Coronary artery (tissue), 2 donors: ENCODE measurements around the gene IGF2R.
A peak's percentile ranks its signal among the peaks of the same experiment; 100 is the strongest.

Source experiments
- DNase-seq: peaks from one replicate; pipeline ENCODE4 v3.0.0-alpha.2; 2017; ENCODE audit warnings: low spot score
- H3K27ac ChIP-seq, 2 donors: fragments of 200-600 bp; sonication (generic); one replicate each; pipeline ENCODE4 v1.5.1; 2016 to 2019
- H3K4me3 ChIP-seq: fragments of 200-600 bp; sonication (generic); 2 replicates; pipeline ENCODE4 v1.5.1; 2016; ENCODE audit warnings: mild to moderate bottlenecking, moderate library complexity
- TF ChIP-seq, protein P1 (sequence below): fragments of 200-600 bp; sonication (generic); IDR thresholded peaks from one replicate; pipeline ENCODE4 v1.5.1; 2019; ENCODE audit warnings: antibody characterized with exemption

IGF2R gene

DNA sequence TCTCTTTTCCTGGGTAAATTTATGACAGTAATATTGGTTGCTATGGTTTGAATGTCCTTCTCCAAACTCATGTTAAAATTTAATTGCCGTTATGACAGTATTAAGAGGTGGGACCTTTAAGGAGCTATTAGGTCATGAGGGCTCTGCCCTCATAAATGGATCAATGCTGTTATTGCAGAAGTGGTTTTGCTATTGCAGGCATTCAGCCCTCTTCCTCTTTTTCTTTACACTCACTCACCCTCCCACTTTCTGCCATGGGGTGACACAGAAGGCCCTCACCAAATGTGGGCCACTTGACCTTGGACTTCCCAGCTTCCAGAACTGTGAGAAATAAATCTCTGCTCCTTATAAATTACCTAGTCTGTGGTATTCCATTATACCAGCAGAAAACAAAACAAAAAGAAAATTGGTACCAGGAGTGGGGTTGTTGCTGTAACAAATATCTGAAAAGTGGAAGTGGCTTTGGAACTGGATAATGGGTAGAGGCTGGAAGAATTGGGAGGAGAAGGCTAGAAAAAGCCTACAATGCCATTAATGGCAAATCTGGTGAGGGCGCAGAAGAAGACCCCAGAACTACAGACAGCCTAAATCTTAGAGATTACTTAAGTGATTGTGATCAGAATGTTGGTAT is 24.8 kb upstream of the IGF2R start:
- Histone ChIP-seq H3K27ac (peak overlapping the region in 1 of 2 donors; percentile 57), H3K4me3 (no peak overlapping the region)

DNA sequence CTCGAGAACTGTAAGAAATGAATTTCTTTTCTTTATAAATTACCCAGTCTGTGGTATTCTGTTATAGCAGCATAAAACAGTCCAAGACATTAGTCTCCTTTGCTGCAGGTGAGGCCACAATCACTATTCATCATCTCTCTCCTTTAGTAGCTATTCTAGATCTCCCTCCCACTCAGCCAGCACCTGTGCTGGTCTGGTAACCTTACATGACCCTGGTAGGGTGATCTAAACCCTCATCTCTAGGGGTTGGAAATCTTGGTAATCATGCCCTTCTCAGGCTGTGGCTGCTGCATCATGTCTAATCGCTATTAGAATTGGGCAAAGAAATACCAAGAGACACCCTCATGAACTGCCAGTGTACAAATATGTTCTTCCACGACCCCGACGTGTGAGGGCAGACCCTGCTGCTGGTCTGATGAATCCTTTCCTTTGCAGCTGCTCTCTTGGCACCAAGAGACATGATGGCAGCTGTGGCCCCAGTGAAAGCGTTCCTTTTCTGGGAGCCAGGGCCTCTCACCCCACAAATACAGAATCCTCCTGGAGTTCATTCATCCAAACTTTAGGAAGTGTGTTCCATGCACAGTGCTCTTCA is 23.0 kb upstream of the IGF2R start:
- DNase-seq = no peak
- no peak overlapping the region for H3K4me3 ChIP-seq
- H3K27ac ChIP-seq = no peak overlapping the region
- TF ChIP-seq, protein P1, sequence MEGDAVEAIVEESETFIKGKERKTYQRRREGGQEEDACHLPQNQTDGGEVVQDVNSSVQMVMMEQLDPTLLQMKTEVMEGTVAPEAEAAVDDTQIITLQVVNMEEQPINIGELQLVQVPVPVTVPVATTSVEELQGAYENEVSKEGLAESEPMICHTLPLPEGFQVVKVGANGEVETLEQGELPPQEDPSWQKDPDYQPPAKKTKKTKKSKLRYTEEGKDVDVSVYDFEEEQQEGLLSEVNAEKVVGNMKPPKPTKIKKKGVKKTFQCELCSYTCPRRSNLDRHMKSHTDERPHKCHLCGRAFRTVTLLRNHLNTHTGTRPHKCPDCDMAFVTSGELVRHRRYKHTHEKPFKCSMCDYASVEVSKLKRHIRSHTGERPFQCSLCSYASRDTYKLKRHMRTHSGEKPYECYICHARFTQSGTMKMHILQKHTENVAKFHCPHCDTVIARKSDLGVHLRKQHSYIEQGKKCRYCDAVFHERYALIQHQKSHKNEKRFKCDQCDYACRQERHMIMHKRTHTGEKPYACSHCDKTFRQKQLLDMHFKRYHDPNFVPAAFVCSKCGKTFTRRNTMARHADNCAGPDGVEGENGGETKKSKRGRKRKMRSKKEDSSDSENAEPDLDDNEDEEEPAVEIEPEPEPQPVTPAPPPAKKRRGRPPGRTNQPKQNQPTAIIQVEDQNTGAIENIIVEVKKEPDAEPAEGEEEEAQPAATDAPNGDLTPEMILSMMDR = no peak

More for the DNA sequence above, 24.8 kb upstream of the IGF2R start:
- DNase-seq = no peak
- TF ChIP-seq, protein P1 = no peak

DNA sequence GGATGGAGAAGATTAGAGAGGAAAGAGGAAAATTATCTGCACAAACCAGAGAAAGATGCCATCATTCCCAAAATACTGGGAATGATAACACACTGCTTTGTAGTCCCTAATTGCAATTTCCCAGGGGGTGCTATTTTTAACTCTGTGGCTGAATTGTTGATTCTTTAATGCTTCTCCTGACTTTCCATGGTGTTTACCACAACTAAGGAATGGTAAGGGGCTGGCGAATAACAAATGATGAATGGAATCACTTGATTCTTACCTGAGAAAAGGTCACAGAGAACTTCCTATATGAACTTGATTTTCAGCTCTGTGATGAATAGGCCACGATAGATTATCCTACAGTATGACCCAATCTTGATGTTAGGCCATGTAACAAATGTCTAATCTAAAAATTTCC is 22.0 kb upstream of the IGF2R start:
- Histone ChIP-seq H3K27ac (no peak overlapping the region), H3K4me3 (no peak overlapping the region)
- no peak for DNase-seq
- TF ChIP-seq, protein P1 = no peak

DNA sequence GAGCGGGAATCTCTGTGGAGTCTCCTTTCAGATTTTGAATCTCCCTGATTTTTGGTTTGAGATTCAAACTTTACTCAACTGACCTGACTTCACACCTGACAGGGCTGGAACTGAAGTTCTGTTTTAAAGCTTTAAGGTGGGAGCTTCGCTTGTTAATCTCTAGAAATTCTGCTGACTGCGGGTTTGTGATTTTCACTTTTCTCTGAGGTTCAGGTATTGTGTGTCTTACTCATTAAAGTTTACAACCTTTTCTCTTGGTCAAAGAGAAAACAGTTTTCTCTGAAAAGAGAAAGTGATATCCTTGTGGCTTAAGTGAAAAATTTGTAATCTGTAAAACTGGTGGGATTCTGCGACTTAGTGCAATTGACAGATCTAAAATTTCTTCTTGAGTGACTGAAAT is 20.7 kb upstream of the IGF2R start:
- H3K27ac ChIP-seq = no peak overlapping the region
- TF ChIP-seq, protein P1 = no peak
- DNase-seq = no peak
- H3K4me3 ChIP-seq = no peak overlapping the region

DNA sequence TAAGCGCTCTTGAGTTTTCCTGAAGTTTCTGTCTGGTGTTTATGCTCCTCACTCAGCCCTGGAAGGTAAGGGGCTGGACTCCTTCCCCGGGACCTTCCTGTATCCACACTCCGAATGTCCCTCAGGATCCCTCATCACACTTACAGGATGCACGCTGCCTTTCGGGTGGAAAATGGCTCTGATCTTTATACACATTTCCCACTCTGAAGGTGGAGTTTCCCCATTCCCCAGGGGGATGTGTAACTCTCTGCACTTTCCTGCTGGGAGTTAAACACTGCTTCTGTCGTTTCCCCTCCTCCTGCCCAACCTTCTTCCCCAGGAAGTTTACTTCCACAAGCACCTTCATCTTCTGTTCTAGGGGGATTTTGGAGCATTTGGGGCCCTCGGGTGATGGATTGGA is 17.1 kb upstream of the IGF2R start:
- H3K27ac ChIP-seq = no peak overlapping the region
- DNase-seq = no peak
- TF ChIP-seq, protein P1 = no peak
- H3K4me3 ChIP-seq = no peak overlapping the region

DNA sequence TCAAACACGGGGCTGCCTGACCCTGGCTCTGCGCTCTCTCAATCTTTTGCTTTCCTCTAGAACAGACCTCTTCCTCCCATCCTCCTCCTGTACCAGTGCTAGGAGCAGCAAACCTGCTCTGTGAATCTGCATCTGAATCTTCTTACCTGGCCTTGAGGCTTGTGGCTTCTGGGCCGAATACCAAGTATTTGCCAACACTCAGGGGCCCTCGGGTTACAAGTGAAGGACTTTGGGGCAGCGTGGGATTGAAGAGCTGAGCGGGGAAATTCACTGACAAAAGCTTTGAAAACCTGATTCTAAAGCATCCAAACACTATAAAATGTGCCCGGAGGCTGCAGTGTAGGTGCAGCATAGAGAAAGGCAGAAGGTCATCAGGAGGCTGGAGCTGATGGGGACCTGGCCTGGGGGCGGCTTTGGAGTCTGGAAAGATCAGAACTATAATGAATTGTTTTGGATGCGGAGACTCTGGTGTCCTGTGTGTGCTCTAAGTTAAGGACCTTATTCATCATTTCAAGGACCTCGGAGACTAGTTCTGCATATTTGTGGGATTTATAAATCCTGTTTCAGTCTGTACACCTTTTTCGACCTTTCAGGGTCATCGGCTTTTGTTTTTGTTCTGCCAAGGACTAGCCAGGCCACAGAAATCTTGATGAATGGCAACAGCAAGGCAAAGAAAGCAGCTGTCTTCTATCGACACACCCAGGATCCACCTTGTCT is 16.4 kb upstream of the IGF2R start:
- no peak for DNase-seq
- peak overlapping the region in 1 of 2 donors; percentile 47 for H3K27ac ChIP-seq
- TF ChIP-seq, protein P1 = no peak
- H3K4me3 ChIP-seq = no peak overlapping the region
